Measurements from ENCODE around the gene GAK. TPM values are rescaled to one million over a fixed set of nuclear protein-coding genes. Genes with fewer than 3 reads are reported as not detected.

The GAK gene
- total RNA-seq, 1 donor from 2014 or later = 76.1 TPM

DNA sequence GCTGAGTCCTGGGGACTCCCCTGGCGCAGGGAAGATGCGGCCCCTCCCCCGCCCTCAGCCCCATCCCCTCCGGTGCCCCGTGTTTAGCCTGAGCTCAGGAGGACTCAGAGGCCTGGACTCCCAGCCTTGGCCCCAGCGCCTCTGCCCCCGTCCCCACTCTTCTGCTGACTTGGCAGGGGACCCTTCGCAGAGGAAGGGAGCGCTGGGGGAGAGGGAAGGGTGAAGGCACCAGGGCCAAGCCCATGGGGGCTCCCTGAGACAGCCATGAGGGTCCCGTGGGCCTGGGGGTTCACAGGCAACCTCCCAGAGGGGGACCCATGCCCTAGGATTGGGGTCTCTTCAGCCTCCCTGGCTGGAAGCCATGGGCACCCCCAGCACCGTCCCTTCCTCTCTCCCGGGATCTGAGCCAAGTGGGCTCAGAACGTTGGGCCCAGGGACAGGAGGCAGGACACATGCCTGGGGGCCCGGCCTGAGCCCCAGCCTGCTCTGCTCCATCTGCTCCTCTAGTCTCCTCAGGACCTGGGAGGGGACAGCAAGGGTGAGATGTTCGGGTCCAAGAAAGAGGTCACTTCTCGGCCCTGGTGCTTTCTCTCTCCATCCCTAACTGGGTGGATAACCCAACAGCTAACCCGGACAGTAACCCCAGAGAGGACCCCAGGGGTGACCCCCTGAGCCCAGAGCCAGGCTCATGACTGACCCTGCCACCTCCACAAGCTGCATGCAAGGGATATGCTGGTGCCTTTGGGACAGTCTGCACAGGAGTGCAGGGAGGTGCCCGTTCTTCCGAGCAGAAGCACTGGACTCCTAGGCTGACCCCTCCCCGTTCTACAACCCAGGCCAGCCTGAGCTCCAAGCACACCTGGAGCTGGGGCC lies 104.7 kb downstream of the GAK start:
- no peak for DNase-seq

DNA sequence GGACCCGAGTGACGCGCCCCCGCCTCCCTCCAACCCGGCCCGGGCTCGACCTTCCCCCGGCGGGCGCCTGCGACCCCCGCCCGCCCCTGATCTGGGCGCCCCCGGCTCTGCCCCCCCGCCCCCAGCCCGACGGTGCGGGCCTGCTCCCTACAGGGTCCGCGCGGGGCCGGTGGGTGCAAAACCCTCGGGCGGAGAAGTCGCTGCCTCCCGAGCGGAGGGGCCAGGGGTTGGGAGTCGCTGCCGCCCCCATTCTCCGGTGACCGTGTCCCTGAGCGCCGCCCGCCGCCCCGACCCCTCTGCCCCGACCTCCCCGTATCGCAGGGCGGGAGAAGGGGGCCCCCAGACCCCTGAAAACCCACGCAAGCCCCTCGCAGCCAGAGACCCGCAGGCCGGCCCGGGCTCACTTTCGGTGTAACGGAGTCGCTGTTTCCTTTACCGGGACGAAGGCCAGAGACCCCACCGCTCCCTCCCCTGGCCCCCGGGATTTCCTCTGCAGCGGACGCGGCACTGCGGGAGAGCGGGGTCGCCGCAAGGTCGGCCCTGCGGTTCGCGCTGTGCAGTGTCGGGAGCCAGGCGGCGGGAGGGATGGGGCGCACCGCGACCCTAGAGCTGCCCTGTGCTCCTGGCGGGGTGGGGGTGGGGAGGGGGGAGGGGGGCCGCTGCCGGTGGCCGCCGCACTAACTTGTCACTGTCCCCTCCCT lies 105.5 kb downstream of the GAK start:
- DNase-seq = no peak

DNA sequence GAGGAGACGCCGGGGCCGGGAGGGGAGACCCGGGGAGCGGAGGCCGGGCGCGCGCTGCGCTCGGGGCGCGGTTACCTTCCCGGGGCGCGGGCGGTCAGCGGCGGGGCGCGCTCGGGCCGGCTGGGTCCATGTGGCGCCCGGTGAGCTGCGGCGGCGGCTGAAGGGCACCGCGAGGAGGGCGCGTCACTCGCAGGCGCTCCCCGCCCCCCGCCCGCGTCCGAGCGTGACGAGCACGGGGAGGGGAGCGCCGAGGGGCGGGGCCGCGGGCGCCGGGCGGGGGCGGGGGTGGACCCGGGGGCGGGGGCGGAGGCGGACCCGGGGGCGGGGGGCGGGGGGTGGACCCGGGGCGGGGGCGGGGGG lies 106.2 kb downstream of the GAK start, which contains the start of gene CPLX1:
Gene CPLX1, minus strand, starts transcription at position 159 of the 360 bp plus-strand sequence. CDS start 1,607 bp downstream, outside the sequence.
- peak; percentile 9 for DNase-seq

DNA sequence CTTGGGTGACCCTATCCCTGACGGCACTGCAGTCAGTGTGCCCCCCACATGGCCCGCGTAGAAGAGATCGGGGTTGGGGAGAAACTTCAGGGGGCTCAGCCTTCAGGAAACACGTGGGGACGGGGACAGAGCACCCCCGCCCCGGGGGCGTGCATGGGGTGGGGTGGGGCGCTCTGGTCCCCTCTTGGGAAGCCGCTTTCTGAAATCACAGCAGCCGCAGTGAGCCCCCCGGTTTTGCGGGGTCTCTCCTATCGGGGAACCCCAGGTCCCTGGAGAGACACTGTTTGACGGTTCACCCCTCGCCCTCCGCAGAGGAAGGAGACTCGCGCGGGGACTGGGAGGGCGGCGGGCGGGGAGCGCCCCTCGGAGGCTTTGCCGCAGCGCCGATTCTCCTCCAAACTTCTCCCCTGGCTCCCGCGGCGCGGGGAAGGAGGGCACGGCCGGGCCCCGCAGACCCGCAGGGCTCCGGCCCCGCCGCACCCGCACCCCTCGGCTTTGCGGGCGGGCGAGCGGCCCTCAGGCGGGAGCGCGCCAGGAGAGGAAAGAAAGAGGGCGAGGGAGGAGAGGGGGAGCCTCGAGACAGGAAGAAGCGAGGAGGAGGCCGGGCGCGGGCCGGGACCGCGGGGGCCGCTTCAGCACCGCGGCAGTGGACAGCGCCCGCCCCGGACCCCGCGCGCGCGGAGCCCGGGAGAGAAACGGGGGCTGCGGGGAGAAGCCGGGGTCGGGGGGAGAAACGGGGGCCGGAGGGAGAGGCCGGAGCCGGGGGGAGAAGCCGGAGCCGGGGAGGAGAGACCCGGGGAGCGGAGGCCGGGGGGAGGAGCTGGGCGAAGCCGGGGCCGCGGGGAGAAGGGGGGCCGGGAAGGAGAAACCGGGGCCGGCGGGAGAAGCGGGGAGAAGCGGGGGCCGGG lies 106.8 kb downstream of the GAK start:
- peak; percentile 23 for DNase-seq

DNA sequence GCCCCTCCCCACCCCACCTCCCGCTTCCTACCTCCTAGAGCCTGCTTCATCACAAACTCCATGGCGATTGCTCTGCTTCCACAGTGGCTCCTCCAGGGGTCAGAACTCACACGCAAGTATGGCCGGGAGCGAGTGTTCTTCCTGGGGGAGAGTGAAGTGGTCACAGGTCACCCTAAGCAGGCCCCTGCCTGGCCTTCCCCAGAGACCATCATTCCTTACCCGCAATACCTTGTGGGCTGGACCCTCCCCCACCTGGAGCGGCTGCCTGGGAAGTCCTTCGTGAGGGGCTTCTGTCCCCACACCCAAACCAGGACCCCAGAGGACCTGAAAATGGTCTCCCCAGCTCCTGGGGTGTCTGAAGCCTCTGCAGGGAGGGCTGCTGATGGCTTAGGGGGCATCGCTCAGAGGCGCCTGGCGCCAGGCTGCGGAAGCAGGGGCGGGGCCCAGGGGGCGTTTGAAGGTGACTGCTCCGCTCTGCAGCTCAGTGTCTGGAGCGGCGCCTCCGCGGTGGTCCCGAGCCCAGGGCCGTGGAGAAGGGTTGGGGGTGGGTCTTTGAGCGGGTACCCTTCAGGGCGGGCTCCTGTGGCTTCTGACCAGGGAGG lies 107.6 kb downstream of the GAK start:
- no peak for DNase-seq

DNA sequence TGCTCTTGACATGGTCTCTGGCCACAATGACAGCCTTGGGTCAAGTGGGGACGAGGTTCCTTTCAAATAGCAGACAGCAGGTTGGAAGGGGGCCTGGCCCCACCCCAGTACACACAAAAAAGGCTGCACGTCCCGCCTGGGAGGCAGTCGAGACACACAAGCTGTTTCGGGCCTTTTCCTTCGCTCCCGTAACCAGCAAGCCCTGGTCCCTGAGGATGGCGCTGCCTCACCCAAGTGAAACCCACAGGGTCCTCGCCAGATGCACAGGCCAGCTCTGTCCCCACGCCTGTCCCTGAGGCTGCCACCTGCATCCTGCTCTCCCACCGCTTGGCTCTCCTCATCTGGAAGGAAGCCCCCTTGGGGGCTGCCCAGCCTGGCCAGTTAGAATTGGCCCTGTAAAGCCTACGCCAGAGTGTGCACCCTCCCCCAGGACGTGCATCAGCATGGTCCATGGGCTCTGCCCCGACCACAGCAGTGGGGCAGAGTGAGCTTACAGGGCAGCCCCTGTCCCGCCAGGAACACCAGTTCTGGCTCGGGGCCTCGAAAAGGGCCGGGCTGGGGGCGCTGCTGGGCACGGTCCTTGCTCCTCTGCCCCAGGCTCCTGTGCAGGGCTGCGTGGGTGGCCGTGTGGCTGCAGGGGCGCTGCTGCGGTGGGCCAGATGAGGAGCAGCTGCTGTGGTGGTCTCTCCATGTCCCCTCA lies 108.2 kb downstream of the GAK start:
- no peak for DNase-seq

DNA sequence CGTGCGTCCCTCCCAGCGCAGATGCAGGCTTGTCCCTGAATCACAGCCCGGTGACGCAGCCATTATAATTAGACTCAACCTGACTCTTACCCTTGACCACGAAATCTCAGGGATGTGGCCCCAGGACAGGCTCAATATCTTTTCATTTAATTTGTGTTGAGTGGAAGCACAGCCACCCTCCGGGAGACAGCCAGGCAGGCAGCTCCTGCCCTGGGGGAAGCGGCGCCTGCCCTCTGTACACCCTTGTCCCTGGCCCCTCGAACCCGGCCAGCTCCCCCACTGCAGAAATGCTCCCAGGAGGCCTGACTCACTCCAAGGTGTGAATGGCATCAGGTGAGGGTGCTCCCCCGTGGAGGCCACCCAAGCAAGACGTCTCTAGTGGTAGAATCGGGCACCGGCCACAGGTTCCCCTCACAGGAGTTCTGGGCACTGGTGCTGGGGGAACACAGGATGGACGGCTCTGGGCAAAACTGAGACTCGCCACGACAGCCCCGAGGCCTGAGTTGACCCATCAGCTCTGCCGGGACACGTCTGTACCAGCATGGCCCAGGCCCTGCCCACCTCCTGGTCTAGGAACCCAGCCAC lies 108.8 kb downstream of the GAK start:
- no peak for DNase-seq

DNA sequence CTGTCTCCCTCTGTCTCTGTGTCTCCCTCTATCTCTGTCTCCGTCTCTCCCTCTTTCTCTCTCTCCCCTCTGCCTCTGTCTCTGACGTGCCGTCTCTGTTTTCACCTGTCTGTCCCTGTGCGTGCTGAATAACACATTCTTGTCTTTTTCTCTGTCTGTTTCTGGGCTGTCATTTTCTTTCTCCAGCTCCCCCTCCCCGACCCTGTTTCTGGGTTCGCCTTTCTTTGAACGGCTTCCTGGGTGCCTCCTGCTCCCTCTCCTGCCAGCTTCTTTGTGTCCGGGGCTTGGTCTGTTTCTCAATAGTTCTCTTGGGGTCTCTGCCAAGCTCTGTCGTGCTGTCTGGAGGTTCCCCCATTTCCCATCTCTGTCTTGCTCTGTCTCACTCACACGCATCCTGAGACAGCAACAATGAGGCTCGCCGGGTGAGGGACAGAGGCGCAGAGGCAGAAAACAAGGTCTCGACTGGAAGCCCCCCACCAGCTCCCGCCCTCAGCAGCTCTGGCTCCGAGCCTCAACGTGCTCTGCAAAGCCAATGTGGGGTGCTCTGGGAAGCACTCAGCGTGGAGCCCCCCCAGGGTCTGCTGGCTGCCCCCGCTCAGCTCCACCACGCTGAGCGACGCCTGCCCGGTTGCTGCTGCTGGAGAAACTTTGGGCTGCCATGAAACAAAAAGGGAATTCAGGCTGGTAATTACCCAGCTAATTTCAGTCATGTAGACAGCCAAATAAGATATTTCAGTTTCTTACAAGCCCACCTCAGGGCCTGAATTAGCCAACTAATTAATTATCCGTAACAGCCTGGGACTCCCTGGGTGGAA lies 109.5 kb downstream of the GAK start:
- no peak for DNase-seq

DNA sequence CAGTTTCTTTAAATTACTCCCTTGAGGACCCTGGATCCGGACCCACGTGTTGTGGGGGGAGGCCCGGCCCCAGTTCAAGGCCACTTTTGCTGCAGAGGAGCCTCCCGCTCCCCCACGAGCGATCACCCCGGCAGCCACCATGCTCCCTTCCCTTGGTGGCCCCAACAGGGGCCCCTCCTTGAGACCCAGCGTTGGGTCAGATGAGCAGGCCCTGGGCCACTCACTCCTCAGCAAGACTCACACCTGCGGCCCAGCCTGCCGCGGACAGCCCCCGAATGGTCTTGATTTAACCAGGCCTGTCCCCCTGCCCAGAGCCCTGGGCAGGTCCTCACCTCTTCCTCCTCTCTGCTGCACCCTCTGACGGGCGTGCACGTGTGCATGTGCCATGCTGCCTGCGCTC lies 110.5 kb downstream of the GAK start:
- no peak for DNase-seq

DNA sequence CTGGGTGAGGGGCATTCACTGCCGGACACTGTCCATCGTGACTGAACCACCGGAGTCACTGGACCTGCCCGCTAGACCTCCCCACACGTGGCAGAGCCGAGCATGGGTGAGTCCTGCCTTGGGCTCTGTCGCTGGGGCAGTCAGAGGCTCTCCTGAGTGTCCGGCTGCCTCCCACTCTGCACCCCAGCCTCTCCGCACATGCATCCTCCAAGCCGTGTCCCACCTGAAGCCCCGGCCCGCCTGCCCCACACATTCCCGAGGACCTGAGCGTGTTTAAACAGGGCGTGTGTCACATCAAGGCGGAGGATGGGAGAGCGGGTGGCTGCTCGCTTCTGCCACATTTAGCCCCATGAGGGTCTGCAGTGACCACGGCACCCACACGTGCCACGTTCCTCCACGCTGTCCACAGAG lies 110.9 kb downstream of the GAK start:
- DNase-seq = no peak

DNA sequence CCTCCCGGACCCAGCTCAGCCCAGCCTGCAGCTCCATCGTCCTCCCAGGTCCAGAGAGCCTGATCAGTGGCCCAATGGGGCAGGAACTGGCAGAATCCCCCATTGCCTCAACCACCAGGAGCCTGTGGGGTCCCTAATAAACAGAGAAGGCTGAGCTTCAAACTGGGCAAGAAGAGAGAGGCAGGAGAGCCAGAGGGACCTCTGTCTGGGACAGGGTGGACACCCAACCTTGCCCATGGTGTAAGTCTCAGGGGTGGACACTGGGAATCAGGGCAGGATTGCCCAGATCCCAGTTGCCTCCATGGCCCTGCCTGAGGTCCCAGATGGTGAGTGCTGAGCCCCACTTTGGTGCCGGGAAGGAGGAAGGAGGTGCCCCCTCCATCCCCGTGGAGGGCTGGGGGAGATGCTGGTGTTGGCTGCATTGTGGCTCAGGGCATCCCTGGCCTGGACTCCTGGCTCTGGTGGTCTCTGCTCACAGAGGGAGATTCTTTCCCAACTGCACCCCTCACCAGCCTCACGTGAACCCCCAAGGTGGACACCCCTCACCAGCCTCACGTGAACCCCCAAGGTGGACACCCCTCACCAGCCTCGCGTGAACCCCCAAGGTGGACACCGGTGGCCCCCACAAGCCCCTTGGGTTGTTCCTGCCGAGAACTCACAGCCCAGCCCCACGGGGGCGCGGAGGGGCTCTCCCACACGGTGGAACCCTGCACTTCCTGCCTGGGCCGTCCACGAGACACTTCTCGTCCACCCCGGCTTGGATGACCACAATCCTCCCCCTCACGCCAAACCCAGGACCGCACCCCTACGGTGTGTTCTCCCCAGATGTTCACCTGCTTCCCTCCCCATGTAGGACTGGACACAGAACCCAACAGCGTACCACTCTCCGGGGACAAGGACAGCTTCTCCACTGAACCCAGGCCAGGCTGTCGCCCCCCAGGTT lies 111.6 kb downstream of the GAK start:
- DNase-seq = no peak

DNA sequence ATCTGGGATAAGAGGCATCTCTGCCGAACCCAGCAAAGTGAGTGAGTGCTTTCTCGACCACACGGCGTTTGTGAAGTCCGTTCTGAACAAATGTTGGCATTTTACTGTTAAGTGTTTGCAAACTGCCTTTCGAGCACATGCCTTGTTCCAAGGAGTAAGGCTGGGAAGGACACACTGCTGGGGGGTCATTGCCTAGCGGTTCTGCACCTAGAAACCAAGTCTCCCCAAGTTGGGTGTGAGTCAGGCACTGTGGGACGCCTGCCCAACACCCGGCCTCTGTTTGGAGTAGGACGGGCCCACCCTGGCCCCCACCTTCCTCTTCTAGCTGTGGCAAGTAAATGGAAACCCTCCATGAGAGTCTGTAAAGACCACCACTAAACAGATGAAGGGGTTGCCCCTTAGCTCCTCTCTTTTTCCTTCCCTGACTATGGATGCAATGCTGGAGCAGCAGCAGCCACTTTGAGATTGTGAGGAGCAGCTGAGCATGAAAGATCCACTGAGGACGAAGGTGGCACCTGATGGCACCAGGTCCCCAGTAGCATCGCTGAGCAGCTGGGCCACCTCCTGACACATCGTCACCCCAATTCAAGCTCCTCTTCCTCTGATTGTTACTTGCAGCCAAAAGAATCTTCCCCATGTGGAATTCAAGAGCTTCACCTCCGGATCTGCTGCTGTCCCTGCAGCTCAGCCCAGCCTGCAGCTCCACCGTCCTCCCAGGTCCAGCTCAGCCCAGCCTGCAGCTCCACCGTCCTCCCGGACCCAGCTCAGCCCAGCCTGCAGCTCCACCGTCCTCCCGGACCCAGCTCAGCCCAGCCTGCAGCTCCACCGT lies 112.5 kb downstream of the GAK start:
- DNase-seq = no peak

DNA sequence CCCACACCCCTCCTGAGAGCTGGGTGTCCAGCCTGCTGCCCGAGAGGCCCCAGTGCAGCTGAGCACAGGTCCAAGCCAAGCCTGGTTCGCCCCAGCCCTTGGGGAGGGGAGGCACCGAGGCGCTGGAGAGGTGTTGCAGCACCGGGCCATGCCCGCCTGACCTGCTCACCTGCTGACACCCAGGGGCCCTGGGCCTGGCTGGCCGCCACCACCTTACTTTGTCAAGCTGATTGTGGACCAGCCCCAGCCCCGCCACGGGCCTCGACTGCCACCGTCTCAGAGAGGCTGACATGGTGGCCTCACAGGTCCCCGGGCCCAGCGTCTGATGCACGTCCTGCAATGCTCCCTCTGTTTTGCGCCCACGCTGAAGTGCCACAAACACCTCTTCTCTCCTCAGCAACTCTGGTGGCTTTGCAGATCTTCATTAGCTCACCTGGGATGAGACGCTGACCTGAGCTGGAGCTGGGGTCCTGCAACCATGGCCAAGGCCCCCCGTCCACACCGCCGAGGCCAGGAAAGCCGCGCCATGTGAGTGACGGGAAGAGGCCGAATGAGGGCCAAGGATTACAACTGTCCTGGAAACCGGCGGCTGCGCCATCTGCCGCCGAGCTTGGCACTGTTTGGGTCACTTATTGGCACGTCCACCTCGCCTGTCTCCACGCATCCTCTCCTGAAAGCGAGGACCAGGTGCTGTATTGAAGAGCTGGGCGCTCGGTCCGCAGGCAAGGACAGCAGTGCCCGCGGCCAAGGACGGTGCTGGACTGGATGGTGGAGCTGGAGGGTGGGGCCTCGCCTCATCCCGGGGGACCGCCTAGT lies 113.8 kb downstream of the GAK start:
- no peak for DNase-seq

DNA sequence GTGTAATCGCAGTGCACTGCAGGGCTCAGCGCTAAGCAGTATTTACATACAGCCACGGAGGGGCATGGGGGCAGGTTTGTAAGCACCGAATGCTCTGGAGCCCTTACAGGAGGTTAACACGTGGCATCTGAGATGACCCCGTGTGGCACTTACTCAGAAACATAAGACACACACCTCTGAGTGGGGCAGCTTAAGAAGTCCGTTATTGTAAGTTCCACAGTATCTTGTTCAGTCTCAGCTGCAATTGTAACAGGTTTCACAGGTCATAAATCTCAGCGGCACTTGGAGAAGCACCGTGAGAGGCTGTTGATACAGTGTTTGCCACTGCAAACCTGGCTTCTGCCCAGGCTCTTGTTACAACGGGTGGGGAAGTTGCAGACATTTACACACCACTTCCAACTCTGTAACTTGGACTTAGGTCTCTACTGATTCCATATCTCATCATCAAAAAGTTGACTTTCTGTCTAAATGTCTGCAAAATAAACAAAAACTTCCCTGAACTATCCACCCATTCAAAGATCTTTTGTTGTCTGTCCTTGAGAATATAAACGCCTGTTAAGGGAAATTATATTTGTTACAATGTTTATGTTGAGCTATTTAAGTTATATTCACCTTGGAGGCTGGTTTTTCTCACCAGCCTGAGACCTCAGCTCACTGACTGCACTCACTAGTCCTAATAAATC lies 116.5 kb downstream of the GAK start:
- no peak for DNase-seq

DNA sequence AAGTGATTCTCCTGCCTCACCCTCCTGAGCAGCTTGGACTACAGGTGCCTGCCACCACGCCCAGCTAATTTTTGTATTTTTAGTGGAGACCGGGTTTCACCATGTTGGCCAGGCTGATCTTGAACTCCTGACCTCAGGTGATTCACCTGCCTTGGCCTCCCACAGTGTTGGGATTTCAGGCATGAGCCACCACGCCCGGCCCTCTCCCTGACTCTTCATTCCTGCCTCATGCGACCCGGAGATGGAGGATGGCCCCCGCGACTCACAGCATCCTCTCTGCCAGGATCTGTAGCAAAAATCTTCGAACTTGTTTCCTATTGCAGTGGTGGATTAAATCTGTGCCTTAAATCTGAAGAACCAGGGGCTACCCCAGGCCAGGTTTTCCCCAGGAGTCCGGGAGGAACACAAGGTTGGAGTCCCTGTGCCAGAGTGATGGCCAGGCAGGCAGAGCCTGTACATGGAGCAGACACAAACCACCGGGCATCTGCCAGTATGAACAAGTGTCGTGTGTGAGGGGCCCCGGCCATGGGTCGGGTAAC lies 117.7 kb downstream of the GAK start:
- no peak for DNase-seq

DNA sequence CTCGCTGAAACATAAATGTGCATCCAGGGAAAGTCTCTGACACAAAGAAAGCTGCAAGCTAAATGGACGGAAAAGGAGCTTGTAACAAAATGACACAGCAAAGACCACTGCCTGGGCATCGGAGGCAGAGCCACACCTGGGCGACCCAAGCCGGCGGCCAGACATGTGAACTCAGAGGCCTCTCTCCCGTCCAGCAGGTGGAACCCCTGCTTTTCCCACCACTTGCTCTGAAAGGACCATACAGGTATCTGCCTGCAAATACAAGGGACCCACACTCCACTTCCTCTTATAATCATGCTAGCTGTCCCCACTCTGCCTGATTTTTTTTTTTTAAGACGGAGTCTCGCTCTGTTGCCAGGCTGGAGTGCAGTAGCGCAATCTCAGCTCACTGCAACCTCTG lies 118.2 kb downstream of the GAK start:
- DNase-seq = no peak

All from dermis blood vessel endothelial cell (primary cell).